Left lobe of liver (tissue), 2 donors: ENCODE measurements around the gene COPS6. TPM values are rescaled to one million over a fixed set of nuclear protein-coding genes. Genes with fewer than 3 reads are reported as not detected.
A peak's percentile ranks its signal among the peaks of the same experiment; 100 is the strongest.

Experiments used
- ATAC-seq: fragments of 200-7000 bp; cut with Tn5 transposase; one replicate; pipeline ENCODE4 v1.9.1; 2020; ENCODE audit warnings: mild to moderate bottlenecking, moderate library complexity
- DNase-seq: peaks from one replicate; pipeline ENCODE4 v3.0.0-alpha.2; 2020; ENCODE audit warnings: low spot score
- total RNA-seq: library from RNA; stranded (reverse); gene quantifications from one replicate; pipeline ENCODE4 v1.2.1, GENCODE V29; 2021
- donor health status: DM: no; HTN: no; CAD: no; lungs with moderate emphysema.
- donor health status: DM: no; HTN: yes; CAD: no.

Gene COPS6
- total RNA-seq, 1 donor from 2014 or later = 42.6 TPM

GRCh38 chr7:100077205-100077604, 11.6 kb upstream of the COPS6 start:
- ATAC-seq = no peak
- no peak for DNase-seq

GRCh38 chr7:100079024-100079560, 9.7 kb upstream of the COPS6 start:
- no peak for ATAC-seq

GRCh38 chr7:100080907-100081534, 7.7 kb upstream of the COPS6 start:
- peak; percentile 55 for ATAC-seq

More at GRCh38 chr7:100079024-100079560, 9.7 kb upstream of the COPS6 start:
- DNase-seq = no peak

GRCh38 chr7:100081535-100082102, 7.2 kb upstream of the COPS6 start, which contains the start of gene ZNF3:
Gene ZNF3, minus strand, starts transcription at chr7:100081723. Its CDS starts 4,366 bp downstream, at chr7:100077357.
- ATAC-seq (peak; percentile 88), DNase-seq (peak; percentile 99)

More at GRCh38 chr7:100080907-100081534, 7.7 kb upstream of the COPS6 start:
- DNase-seq = peak; percentile 71

GRCh38 chr7:100082978-100083377, 5.8 kb upstream of the COPS6 start:
- DNase-seq = no peak
- ATAC-seq = no peak

GRCh38 chr7:100085515-100085914, 3.3 kb upstream of the COPS6 start:
- ATAC-seq = no peak

GRCh38 chr7:100087055-100087750, 1.6 kb upstream of the COPS6 start:
- ATAC-seq = no peak

More at GRCh38 chr7:100085515-100085914, 3.3 kb upstream of the COPS6 start:
- DNase-seq = no peak

GRCh38 chr7:100088095-100088620, 611 bp upstream of the COPS6 start:
- ATAC-seq (peak; percentile 10), DNase-seq (no peak)

More at GRCh38 chr7:100087055-100087750, 1.6 kb upstream of the COPS6 start:
- DNase-seq = no peak

- DNase-seq (no peak), ATAC-seq (no peak)
These were observed 858 bp downstream of the COPS6 start for GRCh38 chr7:100089458-100090196.

- no peak for DNase-seq
- ATAC-seq = no peak
These were observed 2.0 kb downstream of the COPS6 start for GRCh38 chr7:100090527-100091410.

- ATAC-seq = no peak
- DNase-seq = no peak
These were observed 2.8 kb downstream of the COPS6 start for GRCh38 chr7:100091411-100092181.

GRCh38 chr7:100093054-100093453, 4.3 kb downstream of the COPS6 start:
- ATAC-seq (no peak), DNase-seq (no peak)

- no peak for DNase-seq
These were observed 4.7 kb downstream of the COPS6 start for GRCh38 chr7:100093498-100093897.

GRCh38 chr7:100093925-100094486, 5.2 kb downstream of the COPS6 start:
- ATAC-seq (no peak), DNase-seq (no peak)

More at GRCh38 chr7:100093498-100093897, 4.7 kb downstream of the COPS6 start:
- peak; percentile 7 for ATAC-seq

- ATAC-seq (no peak), DNase-seq (no peak)
These were observed 6.5 kb downstream of the COPS6 start for GRCh38 chr7:100095289-100095688.

- ATAC-seq = no peak
- no peak for DNase-seq
These were observed 6.9 kb downstream of the COPS6 start for GRCh38 chr7:100095704-100096103.

- ATAC-seq (no peak), DNase-seq (no peak)
These were observed 10.1 kb downstream of the COPS6 start for GRCh38 chr7:100098913-100099312.

GRCh38 chr7:100099452-100099851, 10.7 kb downstream of the COPS6 start:
- no peak for ATAC-seq

More at GRCh38 chr7:100099452-100099851, 10.7 kb downstream of the COPS6 start:
- no peak for DNase-seq
